GM21390 (cell line): ENCODE results near the gene XKR8.

Source experiments
- ATAC-seq: cut with Tn5 transposase; IDR thresholded peaks from one replicate; pipeline ENCODE4 v1.9.1; 2021; ENCODE audit not compliant: unreplicated experiment

The XKR8 gene

GRCh38 chr1:27959792-27960603 is at the start of gene XKR8:
TSS of gene XKR8 (plus strand) at chr1:27959973. CDS start at chr1:27960070, 97 bp downstream.
- peak; percentile 92 for ATAC-seq

- no peak for ATAC-seq
These were observed 47.3 kb upstream of the XKR8 start for GRCh38 chr1:27912429-27912828.

- ATAC-seq, result no peak
These were observed 44.6 kb upstream of the XKR8 start for GRCh38 chr1:27915082-27915575.

- ATAC-seq, result no peak
These were observed 37.5 kb upstream of the XKR8 start for GRCh38 chr1:27922272-27922671.

GRCh38 chr1:27928216-27928954 is 31.4 kb upstream of the XKR8 start:
- no peak for ATAC-seq

- no peak for ATAC-seq
These were observed 28.6 kb upstream of the XKR8 start for GRCh38 chr1:27931184-27931583.

- ATAC-seq, result no peak
These were observed 28.0 kb upstream of the XKR8 start for GRCh38 chr1:27931759-27932158.

GRCh38 chr1:27934818-27935549 is 24.8 kb upstream of the XKR8 start, which contains the start of gene SMPDL3B:
TSS of gene SMPDL3B (plus strand) at chr1:27935000. CDS start at chr1:27935184, 184 bp downstream.
- no peak for ATAC-seq

GRCh38 chr1:27935721-27936120 is 24.1 kb upstream of the XKR8 start:
- no peak for ATAC-seq

GRCh38 chr1:27936370-27936769 is 23.4 kb upstream of the XKR8 start:
- ATAC-seq, result no peak

GRCh38 chr1:27937524-27937836 is 22.3 kb upstream of the XKR8 start:
- no peak for ATAC-seq

- ATAC-seq, result no peak
These were observed 21.3 kb upstream of the XKR8 start for GRCh38 chr1:27938488-27938887.

GRCh38 chr1:27940297-27940696 is 19.5 kb upstream of the XKR8 start:
- no peak for ATAC-seq

GRCh38 chr1:27940870-27941560 is 18.8 kb upstream of the XKR8 start:
- no peak for ATAC-seq

- ATAC-seq, result no peak
These were observed 17.9 kb upstream of the XKR8 start for GRCh38 chr1:27941671-27942540.

- ATAC-seq, result no peak
These were observed 14.8 kb upstream of the XKR8 start for GRCh38 chr1:27945020-27945419.

GRCh38 chr1:27949027-27949426 is 10.7 kb upstream of the XKR8 start:
- no peak for ATAC-seq

- ATAC-seq, result no peak
These were observed 8.4 kb upstream of the XKR8 start for GRCh38 chr1:27951396-27951795.

GRCh38 chr1:27952147-27952546 is 7.6 kb upstream of the XKR8 start:
- ATAC-seq, result no peak

- ATAC-seq, result no peak
These were observed 5.6 kb upstream of the XKR8 start for GRCh38 chr1:27954186-27954585.
